HL-60 (cell line): ENCODE results near the gene SETD1B.

Experiments
- DNase-seq, 2 experiments: peaks; one replicate each; pipeline ENCODE4 v3.0.0-alpha.2; 2010 to 2020; ENCODE audit warnings: low read depth in 1 of 2, low spot score in 1 of 2
- H3K27ac ChIP-seq: fragments of 250-450 bp; sonication (Bioruptor Pico); replicated peaks from 2 replicates; pipeline ENCODE4 v1.5.1; 2020; ENCODE audit warnings: mild to moderate bottlenecking, moderate library complexity
- H3K27me3 ChIP-seq: fragments of 250-450 bp; sonication (Bioruptor Pico); 2 replicates; pipeline ENCODE4 v1.5.1; 2021; ENCODE audit warnings: mild to moderate bottlenecking, moderate library complexity; ENCODE audit not compliant: insufficient read depth, poor library complexity, severe bottlenecking
- H3K4me3 ChIP-seq: replicated peaks from 2 replicates; pipeline ENCODE4 v1.5.1; 2011; ENCODE audit warnings: mild to moderate bottlenecking, control low read depth, low read length; ENCODE audit not compliant: insufficient read depth
- CTCF ChIP-seq: IDR thresholded peaks from one replicate; pipeline ENCODE4 v1.5.1; 2011; ENCODE audit warnings: low read length, control low read depth, inconsistent platforms; ENCODE audit not compliant: insufficient read depth
- GABPA ChIP-seq: IDR thresholded peaks from 2 replicates; pipeline ENCODE4 v1.6.1; 2012; ENCODE audit warnings: low read depth
- POLR2AphosphoS5 ChIP-seq: IDR thresholded peaks from 2 replicates; pipeline ENCODE4 v1.6.1; 2012; ENCODE audit warnings: low read depth
- REST ChIP-seq: IDR thresholded peaks from 2 replicates; pipeline ENCODE4 v1.6.1; 2012; ENCODE audit warnings: low read depth; ENCODE audit not compliant: insufficient replicate concordance
- SPI1 ChIP-seq: IDR thresholded peaks from 2 replicates; pipeline ENCODE4 v1.6.1; 2012; ENCODE audit warnings: low read depth, mild to moderate bottlenecking, borderline replicate concordance

Gene SETD1B

GRCh38 chr12:121805171-121806008, 1.6 kb downstream of the SETD1B start:
- peak in 1 of 2 experiments; percentile 13 for DNase-seq
- Histone ChIP-seq H3K4me3 (peak overlapping the region; percentile 82), H3K27ac (peak overlapping the region; percentile 91), H3K27me3 (no peaks in the 10 kb centered on the region)
- no peak for TF ChIP-seq POLR2AphosphoS5
- no peak for TF ChIP-seq CTCF
- no peak for TF ChIP-seq GABPA
- no peak for TF ChIP-seq SPI1
- TF ChIP-seq REST, result no peak

- peak in 1 of 2 experiments; percentile 26 for DNase-seq
- H3K27ac ChIP-seq, result peak overlapping the region; percentile 91
- peak; percentile 73 for TF ChIP-seq SPI1
- no peak for TF ChIP-seq GABPA
Observed at GRCh38 chr12:121806009-121806545, 2.3 kb downstream of the SETD1B start.

GRCh38 chr12:121806546-121807423, 3.0 kb downstream of the SETD1B start:
- DNase-seq, result peak in 1 of 2 experiments; percentile 15
- Histone ChIP-seq H3K27me3 (no peaks in the 10 kb centered on the region), H3K4me3 (peak overlapping the region; percentile 82), H3K27ac (peak overlapping the region; percentile 91)
- TF ChIP-seq GABPA, result no peak
- TF ChIP-seq CTCF, result no peak
- no peak for TF ChIP-seq SPI1
- no peak for TF ChIP-seq POLR2AphosphoS5
- TF ChIP-seq REST, result no peak

More at GRCh38 chr12:121806009-121806545, 2.3 kb downstream of the SETD1B start:
- Histone ChIP-seq H3K27me3 (no peaks in the 10 kb centered on the region), H3K4me3 (peak overlapping the region; percentile 82)
